ENCODE data around the gene ZNF669. TPM values are rescaled to one million over a fixed set of nuclear protein-coding genes. Genes with fewer than 3 reads are reported as not detected.

Gene ZNF669
- total RNA-seq = 1 to 10 TPM; 3.9 to 6.6 (median 5.6) TPM

DNA sequence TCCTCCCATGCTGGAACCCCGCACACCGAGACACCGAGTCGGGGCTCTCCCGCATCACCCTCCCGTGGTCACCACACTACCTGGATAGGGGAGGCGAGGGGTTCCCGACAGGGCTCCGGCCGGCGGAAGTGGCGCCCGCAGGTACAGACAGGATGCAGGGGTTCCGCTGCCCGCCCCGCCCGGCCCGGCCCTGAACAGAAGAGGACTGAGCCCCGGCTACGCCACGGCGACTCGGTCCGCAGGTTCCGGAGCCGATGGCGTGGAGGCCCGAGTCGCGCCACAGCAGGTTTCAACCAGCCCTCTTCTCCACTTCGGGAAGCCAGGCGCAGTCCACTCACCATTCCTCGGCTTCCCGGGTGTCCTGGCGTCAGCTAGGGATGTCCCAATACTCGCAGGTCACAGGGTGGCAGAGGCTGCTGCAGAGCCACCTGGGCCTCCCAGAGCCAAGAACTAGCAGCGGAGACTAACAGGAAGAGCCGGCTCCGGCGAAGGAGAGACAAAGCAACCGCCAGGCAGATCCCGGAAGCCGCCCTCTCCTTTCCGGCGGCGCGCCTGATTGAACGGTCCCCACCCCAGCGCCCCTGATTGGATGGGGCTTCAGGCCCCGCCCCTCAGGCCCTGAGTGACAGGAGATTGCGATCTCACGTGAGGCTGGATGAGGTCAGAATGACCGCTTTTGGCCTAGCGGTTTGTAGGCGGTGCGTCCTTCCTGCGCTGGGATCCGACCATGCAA is at the start of gene ZNF669:
Gene ZNF669 (minus strand): TSS at position 498 of the 733 bp plus-strand sequence. CDS start 157 bp downstream, at position 341.
- TF ChIP-seq CTCF (IDR thresholded peaks at IDR 0.05; ENCODE audit: low read depth) = no peak

DNA sequence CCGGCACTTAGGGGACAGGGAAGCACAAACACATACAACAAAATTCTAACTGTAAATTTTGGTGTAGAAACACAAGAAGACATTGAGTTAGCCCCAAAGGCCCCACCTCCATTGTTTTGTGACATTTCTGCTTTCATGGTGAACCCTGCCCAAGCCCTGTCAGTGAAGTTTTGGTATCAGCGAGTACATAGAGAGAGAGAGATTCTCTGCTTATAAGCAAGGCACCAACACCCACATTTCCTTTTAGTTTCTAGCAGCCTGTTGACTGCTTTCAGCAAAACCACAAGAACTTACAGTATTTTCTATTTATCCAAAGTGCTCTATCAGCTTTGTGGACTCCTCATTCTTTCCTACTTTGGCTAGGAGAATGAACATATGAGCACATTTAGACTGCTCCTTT is 43.6 kb upstream of the ZNF669 start:
- no peak for TF ChIP-seq CTCF (IDR thresholded peaks at IDR 0.05; ENCODE audit: low read depth)

GRCh38 chr1:247146671-247147070 is 42.5 kb upstream of the ZNF669 start:
- no peak for TF ChIP-seq CTCF (IDR thresholded peaks at IDR 0.05; ENCODE audit: low read depth)

GRCh38 chr1:247145279-247145678 is 41.1 kb upstream of the ZNF669 start:
- no peak for TF ChIP-seq CTCF (IDR thresholded peaks at IDR 0.05; ENCODE audit: low read depth)

- TF ChIP-seq CTCF (IDR thresholded peaks at IDR 0.05; ENCODE audit: low read depth) = no peak
These were observed 27.1 kb upstream of the ZNF669 start for GRCh38 chr1:247131236-247131635.

- TF ChIP-seq CTCF (IDR thresholded peaks at IDR 0.05; ENCODE audit: low read depth) = no peak
These were observed 17.2 kb upstream of the ZNF669 start for GRCh38 chr1:247121382-247121781.

DNA sequence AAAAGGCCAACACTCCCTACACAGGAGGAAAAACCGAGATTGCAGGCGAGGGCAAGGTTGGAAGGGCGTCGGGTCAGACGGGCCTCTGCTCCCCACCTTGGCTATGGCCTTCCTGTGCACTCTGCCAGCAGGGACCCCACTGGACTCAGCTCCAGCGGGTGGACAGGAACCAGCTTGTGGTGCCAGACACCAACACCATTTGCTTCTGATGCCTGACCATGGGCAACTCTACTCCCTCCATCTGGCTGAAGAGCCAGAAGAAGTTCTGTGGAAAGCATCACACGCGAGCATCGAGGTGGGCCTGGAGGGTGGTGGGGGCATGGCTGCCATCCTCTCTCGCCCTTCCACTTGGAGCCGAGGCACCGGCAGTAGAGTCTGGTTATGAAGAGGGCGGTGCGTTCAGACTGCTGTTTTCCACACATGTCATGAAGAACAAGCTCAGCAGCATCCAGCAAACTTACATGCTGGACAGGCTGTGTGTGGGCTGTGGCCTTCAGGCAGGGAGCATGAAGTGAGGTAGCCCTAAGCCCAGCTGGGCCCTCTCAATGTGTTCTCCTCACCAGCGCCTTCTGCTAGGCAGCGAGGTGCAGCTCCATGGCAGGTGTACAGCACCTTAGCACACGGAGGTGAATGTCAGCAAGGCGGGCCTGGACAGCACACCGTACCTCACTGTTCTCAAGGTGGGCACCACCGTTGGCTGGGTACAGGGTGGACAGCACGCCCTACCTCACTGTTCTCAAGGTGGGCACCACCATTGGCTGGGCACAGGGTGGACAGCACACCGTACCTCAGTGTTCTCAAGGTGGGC is 15.6 kb upstream of the ZNF669 start:
- no peak for TF ChIP-seq CTCF (IDR thresholded peaks at IDR 0.05; ENCODE audit: low read depth)

All from subcutaneous adipose tissue (tissue), 4 donors.